GM12878 (cell line): ENCODE results near the gene TSC22D1. TPM values are rescaled to one million over a fixed set of nuclear protein-coding genes. Genes with fewer than 3 reads are reported as not detected.

Experiments used
- ATAC-seq: fragments of 200-7000 bp; cut with Tn5 transposase; 3 replicates; pipeline ENCODE4 v1.9.1; 2020; ENCODE audit warnings: mild to moderate bottlenecking, moderate library complexity
- BruUV-seq: library from RNA; stranded (reverse); fragments of 400-500 nt; replicated peaks from 2 replicates; lab custom pipeline; 2021; lab: Mats Ljungman, UMichigan
- CTCF ChIA-PET: fragments of 300-600 bp; sonication (Branson Sonifier 250); formaldehyde crosslinking; extraction: SDS; loops from one replicate; lab custom pipeline; 2021; ENCODE audit warnings: inconsistent platforms; lab: Yijun Ruan, JAX
- POLR2A ChIA-PET: fragments of 350-600 bp; formaldehyde crosslinking; extraction: SDS; loops from one replicate; lab custom pipeline; 2021; ENCODE audit warnings: inconsistent platforms; lab: Charles Lee
- RAD21 ChIA-PET: fragments of 300-600 bp; sonication (Branson Sonifier 250); formaldehyde crosslinking; loops from one replicate; lab custom pipeline; 2023; ENCODE audit warnings: antibody characterized with exemption; ENCODE audit not compliant: unreplicated experiment; lab: Charles Lee
- SMC1A ChIA-PET: fragments of 300-600 bp; sonication (Branson Sonifier 250); formaldehyde crosslinking; loops from one replicate; lab custom pipeline; 2023; ENCODE audit not compliant: unreplicated experiment, uncharacterized antibody; lab: Charles Lee
- DNase-seq: peaks from one replicate; pipeline ENCODE4 v3.0.0-alpha.2; 2011; ENCODE audit warnings: low read depth, low spot score
- FAIRE-seq: peaks from 3 replicates; lab custom pipeline; 2011; peaks lifted over from hg19 to GRCh38; lab: Jason Lieb, UNC
- H2AFZ ChIP-seq: 2 replicates; pipeline ENCODE4 v1.6.0; 2011; ENCODE audit warnings: low read depth, low read length, control low read depth; ENCODE audit not compliant: control insufficient read depth
- H3K27ac ChIP-seq: 2 replicates; pipeline ENCODE4 v1.5.1; 2011; ENCODE audit warnings: control low read depth; ENCODE audit not compliant: control insufficient read depth, insufficient read depth
- H3K27me3 ChIP-seq, 2 experiments: replicated peaks in 1 of 2; 2 replicates each; pipeline versions ENCODE4 v1.6.0 to v1.6.1; 2011; ENCODE audit warnings: low read length in 1 of 2; ENCODE audit not compliant: control insufficient read depth in 2 of 2, insufficient read depth in 2 of 2
- H3K36me3 ChIP-seq, 2 experiments: 2 replicates each; pipeline ENCODE4 v1.5.1; 2011; ENCODE audit warnings: low read length in 1 of 2; ENCODE audit not compliant: control insufficient read depth in 2 of 2, insufficient read depth in 2 of 2
- H3K4me1 ChIP-seq: 2 replicates; pipeline ENCODE4 v1.6.1; 2011; ENCODE audit warnings: mild to moderate bottlenecking, low read length, moderate library complexity, mixed read lengths; ENCODE audit not compliant: control insufficient read depth, insufficient read depth
- H3K4me2 ChIP-seq: 2 replicates; pipeline ENCODE4 v1.6.0; 2011; ENCODE audit warnings: control low read depth; ENCODE audit not compliant: control insufficient read depth, insufficient read depth
- H3K4me3 ChIP-seq: fragments of 200-600 bp; sonication (generic); 2 replicates; pipeline ENCODE4 v1.5.1; 2016
- H3K79me2 ChIP-seq: 2 replicates; pipeline ENCODE4 v1.6.0; 2011; ENCODE audit warnings: low read length; ENCODE audit not compliant: control insufficient read depth, insufficient read depth
- H3K9ac ChIP-seq: 2 replicates; pipeline ENCODE4 v1.8.0; 2011; ENCODE audit warnings: low read length, control low read depth, mixed read lengths; ENCODE audit not compliant: control insufficient read depth, insufficient read depth
- H3K9me3 ChIP-seq: replicated peaks from 3 replicates; pipeline ENCODE4 v1.5.1; 2011; ENCODE audit warnings: mild to moderate bottlenecking, low read length; ENCODE audit not compliant: control insufficient read depth, insufficient read depth
- H4K20me1 ChIP-seq: 2 replicates; pipeline ENCODE4 v1.6.0; 2011; ENCODE audit not compliant: control insufficient read depth, insufficient read depth
- ATF7 ChIP-seq: fragments of 450-650 bp; IDR thresholded peaks from 2 replicates; pipeline ENCODE4 v1.6.1; 2016; ENCODE audit warnings: low read depth, mild to moderate bottlenecking
- CEBPB ChIP-seq, 2 experiments: fragments of 150-350 bp in 1 of 2; IDR thresholded peaks; 2 replicates each; pipeline ENCODE4 v1.6.1; 2012 to 2014; ENCODE audit warnings: low read depth in 2 of 2, low read length in 2 of 2, borderline replicate concordance in 1 of 2, inconsistent platforms in 1 of 2
- CHD2 ChIP-seq: IDR thresholded peaks from 2 replicates; pipeline ENCODE4 v1.6.1; 2011; ENCODE audit warnings: low read depth, low read length, improper control_type of control experiment, borderline replicate concordance
- HCFC1 ChIP-seq: fragments of 150-350 bp; IDR thresholded peaks from 2 replicates; pipeline ENCODE4 v1.6.1; 2014; ENCODE audit warnings: low read length
- HDAC2 ChIP-seq: fragments of 200-600 bp; sonication (generic); IDR thresholded peaks from 2 replicates; pipeline ENCODE4 v1.6.1; 2017
- IRF4 ChIP-seq: IDR thresholded peaks from 2 replicates; pipeline ENCODE4 v1.6.1; 2011; ENCODE audit warnings: low read depth, low read length
- KAT2A ChIP-seq: conservative IDR thresholded peaks from 2 replicates; pipeline ENCODE4 v1.6.1; 2011; ENCODE audit warnings: low read depth, low read length; ENCODE audit not compliant: control insufficient read depth
- PML ChIP-seq: IDR thresholded peaks from 2 replicates; pipeline ENCODE4 v1.6.1; 2012; ENCODE audit warnings: low read length, inconsistent platforms
- RAD21 ChIP-seq: IDR thresholded peaks from 2 replicates; pipeline ENCODE4 v1.6.1; 2011; ENCODE audit warnings: mild to moderate bottlenecking, low read depth, low read length, moderate library complexity; ENCODE audit not compliant: insufficient read depth
- SMC3 ChIP-seq: IDR thresholded peaks from 2 replicates; pipeline ENCODE4 v1.6.1; 2011; ENCODE audit warnings: low read length, improper control_type of control experiment, borderline replicate concordance
- TCF7 ChIP-seq: IDR thresholded peaks from 2 replicates; pipeline ENCODE4 v1.6.1; 2014; ENCODE audit warnings: antibody characterized with exemption, borderline replicate concordance
- ZNF207 ChIP-seq: fragments of 450-650 bp; IDR thresholded peaks from 2 replicates; pipeline ENCODE4 v1.6.1; 2014; ENCODE audit warnings: antibody characterized with exemption, mild to moderate bottlenecking, borderline replicate concordance
- ZZZ3 ChIP-seq: IDR thresholded peaks from 2 replicates; pipeline ENCODE4 v1.6.1; 2011; ENCODE audit warnings: low read depth; ENCODE audit not compliant: control insufficient read depth, insufficient read length
- WGBS: methylation state at CpG from one replicate; pipeline ENCODE4 v1.1.6; 2016; ENCODE audit warnings: low lambda C conversion rate; ENCODE audit not compliant: insufficient replicate concordance, insufficient coverage; ENCODE audit errors: missing lambda C conversion rate; 5-methylcytosine and 5-hydroxymethylcytosine counted together
- in situ Hi-C: fragments of 300-500 bp; cut with MboI; formaldehyde crosslinking; loops from 9 replicates; pipeline ENCODE4 v1.14.3; 2018; ENCODE audit warnings: mixed read lengths
- intact Hi-C: fragments of 100-400 bp; cut with micrococcal nuclease; formaldehyde crosslinking; loops from one replicate; pipeline ENCODE4 v1.14.2; 2022; ENCODE audit not compliant: unreplicated experiment
- polyA plus RNA-seq, 11 experiments: library from polyadenylated mRNA; depleted of rRNA in 4 of 11; unstranded in 6 of 11; stranded (reverse) in 5 of 11; fragments of >200 nt; fragmentation: Nextera tagmentation in 4 of 11; fragmentation: Illumina TruSeq in 1 of 11; extraction: Ambion mirVana in 4 of 11; extraction: Trizol in 1 of 11; gene quantifications; 1 replicate in 1 of 11; 2 replicates in 10 of 11; pipeline versions ENCODE4 v1.2.1 to v1.2.3, GENCODE V29; 2011 to 2016; ENCODE audit warnings: inconsistent platforms in 2 of 11, missing spikeins in 2 of 11, low read depth in 1 of 11
- total RNA-seq, 4 experiments: library from RNA; depleted of rRNA in 3 of 4; stranded (reverse); fragments of >200 nt in 3 of 4; fragmentation: Illumina TruSeq in 1 of 4; extraction: Trizol in 1 of 4; gene quantifications; 2 replicates each; pipeline versions ENCODE4 v1.2.1 to v1.2.3, GENCODE V29; 2013 to 2021
- TF ChIP-seq, protein P1 (sequence below): IDR thresholded peaks from 2 replicates; pipeline ENCODE4 v1.6.1; 2011; ENCODE audit warnings: borderline replicate concordance, low read depth, mild to moderate bottlenecking, moderate library complexity, mixed read lengths, low read length; ENCODE audit not compliant: insufficient read depth; ENCODE audit errors: extremely low read length
- TF ChIP-seq, protein P2 (sequence below): IDR thresholded peaks from 2 replicates; pipeline ENCODE4 v1.6.1; 2012; ENCODE audit warnings: low read depth, low read length, improper control_type of control experiment
- TF ChIP-seq, protein P3 (sequence below): fragments of 450-650 bp; IDR thresholded peaks from 2 replicates; pipeline ENCODE4 v1.6.1; 2018; ENCODE audit warnings: mild to moderate bottlenecking, low read depth, moderate library complexity; ENCODE audit not compliant: partially characterized antibody
- TF ChIP-seq, protein P4 (sequence below): IDR thresholded peaks from 2 replicates; pipeline ENCODE4 v1.6.1; 2011; ENCODE audit warnings: borderline replicate concordance, low read depth, mild to moderate bottlenecking, moderate library complexity, low read length; ENCODE audit not compliant: insufficient read depth, poor library complexity, severe bottlenecking
- TF ChIP-seq, protein P5 (sequence below): IDR thresholded peaks from 2 replicates; pipeline ENCODE4 v1.6.1; 2012; ENCODE audit warnings: low read depth, low read length, improper control_type of control experiment

Gene TSC22D1
- total and polyA plus RNA-seq, 10 of the 15 experiments (the other 5 are each of a cell fraction or from before 2014, with no cell fraction given), result 0.37 to 15.7 (median 7.5) TPM

DNA sequence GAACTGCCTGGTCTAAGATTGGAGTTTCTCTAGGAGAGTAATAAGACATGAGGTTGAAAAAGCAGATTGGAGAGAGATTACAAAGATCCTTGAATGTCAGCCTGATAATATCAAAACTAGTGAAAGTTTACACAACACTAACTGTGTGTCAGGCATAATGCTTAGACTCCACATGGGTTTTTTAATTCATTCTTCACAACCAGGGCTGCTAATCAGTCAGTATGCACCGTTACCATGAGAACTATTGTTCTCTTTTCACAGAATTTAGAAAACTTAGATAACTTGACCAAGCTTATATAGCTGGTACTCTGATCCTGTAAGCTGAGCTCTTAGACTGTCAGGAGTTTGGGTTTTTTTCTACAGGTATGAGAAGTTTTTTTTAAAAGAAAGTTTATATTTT is 46.6 kb upstream of the TSC22D1 start (continued):
- TF ChIP-seq SMC3 (no peak), CHD2 (no peak), PML (no peak), ZNF207 (no peak)

DNA sequence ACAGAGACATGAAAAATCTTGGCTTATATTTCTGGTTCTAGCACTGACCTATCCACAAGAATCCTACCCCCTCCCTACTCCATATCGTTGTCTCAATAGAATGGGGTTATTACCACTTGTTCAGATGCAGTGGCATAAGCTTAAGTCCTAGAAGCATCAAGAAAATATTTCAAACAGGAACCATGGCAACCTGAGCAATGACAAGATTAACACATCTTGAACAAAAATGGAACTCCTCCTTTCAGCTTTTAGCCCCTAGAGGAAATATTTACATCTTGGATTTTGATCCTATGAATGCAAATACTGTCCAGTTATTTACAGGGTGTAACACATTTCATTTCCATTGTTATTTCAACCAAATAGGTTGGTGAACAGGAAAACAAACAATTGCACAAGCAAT is 46.1 kb upstream of the TSC22D1 start:
- H4K20me1 ChIP-seq, result no peaks in the 10 kb centered on the region
- H3K79me2 ChIP-seq, result no peaks in the 10 kb centered on the region
- H3K4me2 ChIP-seq, result no peak overlapping the region
- ATAC-seq (no peak), DNase-seq (no peak), FAIRE-seq (no peak)
- WGBS, result 3% methylated on average over 1 of the region's 1 CpG
- SMC1A ChIA-PET, result no interaction called here
- H3K27ac ChIP-seq, result no peak overlapping the region
- in situ Hi-C loops, result no loop called here
- no peaks in the 10 kb centered on the region for H3K4me1 ChIP-seq
- H3K9ac ChIP-seq, result no peak overlapping the region
- no peaks in the 10 kb centered on the region for H3K27me3 ChIP-seq
- POLR2A ChIA-PET, result no interaction called here
- H3K4me3 ChIP-seq, result no peak overlapping the region
- intact Hi-C loops, result no loop called here
- no peaks in the 10 kb centered on the region for H3K9me3 ChIP-seq
- RAD21 ChIA-PET, result no interaction called here
- CTCF ChIA-PET, result no interaction called here
- H2AFZ ChIP-seq, result no peak overlapping the region
- H3K36me3 ChIP-seq, result no peaks in the 10 kb centered on the region
- BruUV-seq, result no TSS peak
- TF ChIP-seq, protein P1, sequence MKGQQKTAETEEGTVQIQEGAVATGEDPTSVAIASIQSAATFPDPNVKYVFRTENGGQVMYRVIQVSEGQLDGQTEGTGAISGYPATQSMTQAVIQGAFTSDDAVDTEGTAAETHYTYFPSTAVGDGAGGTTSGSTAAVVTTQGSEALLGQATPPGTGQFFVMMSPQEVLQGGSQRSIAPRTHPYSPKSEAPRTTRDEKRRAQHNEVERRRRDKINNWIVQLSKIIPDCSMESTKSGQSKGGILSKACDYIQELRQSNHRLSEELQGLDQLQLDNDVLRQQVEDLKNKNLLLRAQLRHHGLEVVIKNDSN, result no peak
- TF ChIP-seq TCF7 (no peak), ATF7 (no peak), ZNF207 (no peak), ZZZ3 (no peak), CEBPB (IDR thresholded peaks at IDR 0.05; ENCODE audit: borderline replicate concordance in 1 of 2, low read depth in 2 of 2, low read length in 2 of 2) (no peak), HDAC2 (no peak), IRF4 (no peak), RAD21 (no peak), KAT2A (no peak), HCFC1 (no peak)
- TF ChIP-seq, protein P2, sequence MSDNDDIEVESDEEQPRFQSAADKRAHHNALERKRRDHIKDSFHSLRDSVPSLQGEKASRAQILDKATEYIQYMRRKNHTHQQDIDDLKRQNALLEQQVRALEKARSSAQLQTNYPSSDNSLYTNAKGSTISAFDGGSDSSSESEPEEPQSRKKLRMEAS, result no peak
- TF ChIP-seq, protein P3, sequence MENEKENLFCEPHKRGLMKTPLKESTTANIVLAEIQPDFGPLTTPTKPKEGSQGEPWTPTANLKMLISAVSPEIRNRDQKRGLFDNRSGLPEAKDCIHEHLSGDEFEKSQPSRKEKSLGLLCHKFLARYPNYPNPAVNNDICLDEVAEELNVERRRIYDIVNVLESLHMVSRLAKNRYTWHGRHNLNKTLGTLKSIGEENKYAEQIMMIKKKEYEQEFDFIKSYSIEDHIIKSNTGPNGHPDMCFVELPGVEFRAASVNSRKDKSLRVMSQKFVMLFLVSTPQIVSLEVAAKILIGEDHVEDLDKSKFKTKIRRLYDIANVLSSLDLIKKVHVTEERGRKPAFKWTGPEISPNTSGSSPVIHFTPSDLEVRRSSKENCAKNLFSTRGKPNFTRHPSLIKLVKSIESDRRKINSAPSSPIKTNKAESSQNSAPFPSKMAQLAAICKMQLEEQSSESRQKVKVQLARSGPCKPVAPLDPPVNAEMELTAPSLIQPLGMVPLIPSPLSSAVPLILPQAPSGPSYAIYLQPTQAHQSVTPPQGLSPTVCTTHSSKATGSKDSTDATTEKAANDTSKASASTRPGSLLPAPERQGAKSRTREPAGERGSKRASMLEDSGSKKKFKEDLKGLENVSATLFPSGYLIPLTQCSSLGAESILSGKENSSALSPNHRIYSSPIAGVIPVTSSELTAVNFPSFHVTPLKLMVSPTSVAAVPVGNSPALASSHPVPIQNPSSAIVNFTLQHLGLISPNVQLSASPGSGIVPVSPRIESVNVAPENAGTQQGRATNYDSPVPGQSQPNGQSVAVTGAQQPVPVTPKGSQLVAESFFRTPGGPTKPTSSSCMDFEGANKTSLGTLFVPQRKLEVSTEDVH, result no peak
- TF ChIP-seq, protein P4, sequence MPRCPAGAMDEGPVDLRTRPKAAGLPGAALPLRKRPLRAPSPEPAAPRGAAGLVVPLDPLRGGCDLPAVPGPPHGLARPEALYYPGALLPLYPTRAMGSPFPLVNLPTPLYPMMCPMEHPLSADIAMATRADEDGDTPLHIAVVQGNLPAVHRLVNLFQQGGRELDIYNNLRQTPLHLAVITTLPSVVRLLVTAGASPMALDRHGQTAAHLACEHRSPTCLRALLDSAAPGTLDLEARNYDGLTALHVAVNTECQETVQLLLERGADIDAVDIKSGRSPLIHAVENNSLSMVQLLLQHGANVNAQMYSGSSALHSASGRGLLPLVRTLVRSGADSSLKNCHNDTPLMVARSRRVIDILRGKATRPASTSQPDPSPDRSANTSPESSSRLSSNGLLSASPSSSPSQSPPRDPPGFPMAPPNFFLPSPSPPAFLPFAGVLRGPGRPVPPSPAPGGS, result no peak
- TF ChIP-seq, protein P5, sequence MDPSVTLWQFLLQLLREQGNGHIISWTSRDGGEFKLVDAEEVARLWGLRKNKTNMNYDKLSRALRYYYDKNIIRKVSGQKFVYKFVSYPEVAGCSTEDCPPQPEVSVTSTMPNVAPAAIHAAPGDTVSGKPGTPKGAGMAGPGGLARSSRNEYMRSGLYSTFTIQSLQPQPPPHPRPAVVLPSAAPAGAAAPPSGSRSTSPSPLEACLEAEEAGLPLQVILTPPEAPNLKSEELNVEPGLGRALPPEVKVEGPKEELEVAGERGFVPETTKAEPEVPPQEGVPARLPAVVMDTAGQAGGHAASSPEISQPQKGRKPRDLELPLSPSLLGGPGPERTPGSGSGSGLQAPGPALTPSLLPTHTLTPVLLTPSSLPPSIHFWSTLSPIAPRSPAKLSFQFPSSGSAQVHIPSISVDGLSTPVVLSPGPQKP, result no peak
